ENCODE data around the gene TRIP11.

DNA sequence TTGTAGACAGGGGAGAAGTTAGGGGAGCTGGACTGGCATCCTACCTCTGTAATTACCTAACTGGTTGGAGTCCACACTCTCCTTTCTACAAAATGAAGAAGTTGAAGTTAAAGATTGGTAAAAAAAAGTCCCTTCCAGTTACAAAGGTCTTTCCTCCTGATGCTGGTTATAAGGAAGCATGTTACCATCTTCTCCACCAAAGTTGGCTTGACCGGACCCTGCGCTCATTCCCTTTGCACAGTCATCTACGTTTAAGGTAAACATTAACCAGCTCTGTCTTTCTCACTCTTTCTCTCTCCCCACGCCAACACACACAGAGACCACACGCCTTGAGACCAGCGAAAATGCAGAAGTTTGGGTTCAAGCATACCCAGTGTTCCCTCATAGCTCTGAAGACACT is 104.3 kb downstream of the TRIP11 start:
- TF ChIP-seq, protein P1, sequence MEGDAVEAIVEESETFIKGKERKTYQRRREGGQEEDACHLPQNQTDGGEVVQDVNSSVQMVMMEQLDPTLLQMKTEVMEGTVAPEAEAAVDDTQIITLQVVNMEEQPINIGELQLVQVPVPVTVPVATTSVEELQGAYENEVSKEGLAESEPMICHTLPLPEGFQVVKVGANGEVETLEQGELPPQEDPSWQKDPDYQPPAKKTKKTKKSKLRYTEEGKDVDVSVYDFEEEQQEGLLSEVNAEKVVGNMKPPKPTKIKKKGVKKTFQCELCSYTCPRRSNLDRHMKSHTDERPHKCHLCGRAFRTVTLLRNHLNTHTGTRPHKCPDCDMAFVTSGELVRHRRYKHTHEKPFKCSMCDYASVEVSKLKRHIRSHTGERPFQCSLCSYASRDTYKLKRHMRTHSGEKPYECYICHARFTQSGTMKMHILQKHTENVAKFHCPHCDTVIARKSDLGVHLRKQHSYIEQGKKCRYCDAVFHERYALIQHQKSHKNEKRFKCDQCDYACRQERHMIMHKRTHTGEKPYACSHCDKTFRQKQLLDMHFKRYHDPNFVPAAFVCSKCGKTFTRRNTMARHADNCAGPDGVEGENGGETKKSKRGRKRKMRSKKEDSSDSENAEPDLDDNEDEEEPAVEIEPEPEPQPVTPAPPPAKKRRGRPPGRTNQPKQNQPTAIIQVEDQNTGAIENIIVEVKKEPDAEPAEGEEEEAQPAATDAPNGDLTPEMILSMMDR (IDR thresholded peaks at IDR 0.05): no peak
- no peak for TF ChIP-seq EZH2 (IDR thresholded peaks at IDR 0.05)
